ENCODE results near the gene BMAL1.

The BMAL1 gene

DNA sequence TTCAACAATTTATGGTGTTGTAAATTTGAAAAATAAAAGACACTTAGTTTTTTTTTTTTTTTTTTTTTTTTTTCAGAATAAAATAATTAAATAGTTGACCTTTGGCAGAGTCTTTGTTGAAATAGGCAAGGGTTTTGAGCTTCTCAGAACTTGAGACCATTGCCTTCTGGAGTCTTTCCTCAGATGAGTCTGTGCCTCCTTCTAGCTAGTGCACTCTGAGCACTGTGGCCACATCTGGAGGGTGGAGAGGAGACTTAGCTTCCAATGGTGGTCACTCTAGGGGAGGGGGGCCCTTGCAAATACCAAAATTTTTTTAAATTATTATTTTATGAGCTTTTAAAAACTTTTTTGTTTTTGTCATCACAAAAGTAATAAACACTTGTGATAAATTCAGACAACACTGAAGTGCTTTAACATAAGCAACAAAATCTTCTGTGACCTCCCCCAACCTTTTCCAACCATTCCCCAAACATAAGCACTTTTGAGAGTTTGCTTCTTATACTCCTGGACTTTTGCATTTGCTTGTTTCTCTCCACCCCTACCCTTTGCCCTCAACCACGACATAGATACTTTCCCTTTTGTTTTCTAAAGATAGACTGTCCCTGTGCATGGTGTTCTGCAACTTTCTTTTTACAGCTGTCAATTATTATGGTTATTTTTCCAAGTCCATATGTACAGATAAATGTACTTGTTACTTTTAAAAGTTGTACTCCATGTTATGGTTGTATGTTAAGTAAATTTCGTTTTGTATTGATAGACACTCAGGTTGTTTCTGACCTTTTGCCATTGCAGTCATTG, 41.1 kb downstream of the BMAL1 start:
- DNase-seq, result no peak

DNA sequence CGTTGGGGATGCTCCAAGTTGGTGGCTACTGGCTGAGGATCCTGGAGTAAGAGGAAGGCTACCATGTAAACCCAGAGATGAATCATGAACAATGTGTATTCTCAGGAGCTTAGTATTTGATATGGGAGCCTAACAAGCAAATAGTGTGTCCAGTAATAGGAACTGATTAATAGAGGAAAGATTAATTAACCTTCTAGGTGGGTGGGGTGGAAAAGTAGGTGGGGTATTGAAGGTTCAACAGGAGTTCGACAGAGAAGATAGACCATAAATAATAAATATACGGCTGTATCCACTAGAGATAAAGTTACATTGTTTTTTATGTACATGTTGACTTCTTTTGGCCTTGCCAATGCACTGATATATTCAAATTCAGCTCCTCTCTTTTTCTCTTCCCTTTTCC, 43.1 kb downstream of the BMAL1 start:
- no peak for DNase-seq

DNA sequence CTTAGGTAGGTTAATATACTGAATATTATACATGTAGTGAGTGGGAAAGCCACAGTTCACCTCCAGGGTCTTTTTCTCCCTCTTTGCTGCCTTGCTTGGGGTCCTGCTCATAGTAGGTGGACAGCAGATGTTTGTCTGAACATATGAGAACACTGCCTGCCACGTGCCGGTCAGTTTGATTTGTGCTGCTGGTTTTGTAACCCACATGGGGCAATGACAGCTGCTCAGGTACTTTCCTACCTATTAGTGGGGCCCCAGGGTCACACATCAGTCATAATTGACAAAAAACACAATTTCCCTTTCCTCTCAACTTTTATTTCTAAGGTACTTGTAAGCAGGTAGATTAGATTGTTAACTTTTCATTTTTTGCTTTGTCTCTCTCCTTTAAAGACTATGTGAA, 43.8 kb downstream of the BMAL1 start:
- no peak for DNase-seq

DNA sequence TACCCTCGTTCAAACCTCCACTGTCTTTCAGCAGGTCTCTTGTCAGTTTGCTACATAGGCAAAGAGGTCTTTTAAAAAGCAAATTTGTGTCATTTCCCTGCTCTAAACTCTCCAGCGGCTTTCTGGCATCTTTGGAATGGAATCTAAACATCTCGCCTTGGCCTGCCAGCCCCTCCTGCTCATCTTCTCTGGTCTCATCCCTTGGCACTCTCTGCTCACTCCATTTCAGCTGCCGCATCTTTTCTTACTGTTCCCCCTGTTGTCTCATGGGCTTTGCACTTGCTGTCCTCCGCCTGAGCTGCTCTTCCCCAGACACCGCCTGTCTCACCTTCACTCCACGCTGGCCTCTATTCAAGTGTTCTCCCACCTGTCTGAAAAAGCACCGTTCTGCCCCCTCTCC, 46.6 kb downstream of the BMAL1 start:
- no peak for DNase-seq

DNA sequence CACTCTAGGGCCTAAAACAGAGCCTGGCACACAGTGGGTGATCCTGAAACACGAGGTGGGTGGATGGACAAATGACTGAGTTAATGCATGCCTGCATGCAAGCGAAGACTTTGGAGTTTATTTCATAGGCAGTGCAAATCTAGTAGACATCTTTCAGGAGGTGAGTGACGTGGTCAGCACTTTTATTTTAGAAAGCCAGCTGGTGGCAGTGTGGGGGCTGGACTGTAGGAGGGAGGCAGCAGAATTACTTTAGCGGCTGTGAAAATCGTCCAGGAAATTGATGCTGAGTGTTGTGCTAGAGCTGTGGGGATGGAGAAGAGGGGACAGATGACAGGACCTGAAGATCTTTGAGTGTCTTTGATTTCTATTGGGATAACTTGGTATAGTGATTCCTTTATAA, 47.1 kb downstream of the BMAL1 start:
- DNase-seq, result no peak

DNA sequence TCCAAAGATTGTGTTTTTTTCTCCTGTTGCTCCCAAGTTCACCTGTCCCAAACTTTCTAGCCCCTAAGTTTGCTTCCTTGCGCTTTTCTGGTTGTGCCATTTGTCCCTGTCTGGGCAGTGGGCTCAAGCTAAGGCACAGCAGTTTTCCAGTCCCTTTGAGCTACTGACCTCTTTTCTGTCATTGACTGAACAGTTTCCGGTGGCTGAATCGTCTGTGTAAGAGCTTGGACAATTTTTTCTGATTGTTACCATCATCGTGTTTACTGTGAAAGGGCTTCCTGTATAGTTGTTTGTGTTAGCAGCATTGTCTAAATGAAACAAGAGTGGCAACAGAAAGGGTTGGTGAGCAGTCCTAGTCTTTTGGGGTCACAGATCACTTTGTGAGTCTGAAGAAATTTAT, 49.8 kb downstream of the BMAL1 start:
- DNase-seq, result no peak

DNA sequence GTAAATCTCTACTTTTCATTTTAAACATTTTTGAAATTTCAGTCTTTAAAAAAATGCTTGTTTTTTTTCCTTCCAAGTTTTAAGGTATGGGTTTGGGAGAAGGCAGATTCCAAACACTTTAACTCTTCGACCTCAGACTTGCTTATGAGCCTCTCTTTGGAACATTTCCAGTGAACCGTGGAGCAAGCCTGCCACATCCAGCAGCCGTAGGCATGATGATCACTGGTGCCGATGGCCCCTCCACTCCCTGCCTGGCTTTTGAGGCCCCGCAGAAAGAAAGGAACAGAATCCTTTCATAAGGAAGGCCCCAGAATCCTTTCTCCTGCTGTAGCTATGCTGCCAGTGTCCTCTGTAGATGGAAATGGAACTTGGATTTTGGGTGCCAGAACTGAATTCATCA, 50.7 kb downstream of the BMAL1 start:
- DNase-seq, result no peak

DNA sequence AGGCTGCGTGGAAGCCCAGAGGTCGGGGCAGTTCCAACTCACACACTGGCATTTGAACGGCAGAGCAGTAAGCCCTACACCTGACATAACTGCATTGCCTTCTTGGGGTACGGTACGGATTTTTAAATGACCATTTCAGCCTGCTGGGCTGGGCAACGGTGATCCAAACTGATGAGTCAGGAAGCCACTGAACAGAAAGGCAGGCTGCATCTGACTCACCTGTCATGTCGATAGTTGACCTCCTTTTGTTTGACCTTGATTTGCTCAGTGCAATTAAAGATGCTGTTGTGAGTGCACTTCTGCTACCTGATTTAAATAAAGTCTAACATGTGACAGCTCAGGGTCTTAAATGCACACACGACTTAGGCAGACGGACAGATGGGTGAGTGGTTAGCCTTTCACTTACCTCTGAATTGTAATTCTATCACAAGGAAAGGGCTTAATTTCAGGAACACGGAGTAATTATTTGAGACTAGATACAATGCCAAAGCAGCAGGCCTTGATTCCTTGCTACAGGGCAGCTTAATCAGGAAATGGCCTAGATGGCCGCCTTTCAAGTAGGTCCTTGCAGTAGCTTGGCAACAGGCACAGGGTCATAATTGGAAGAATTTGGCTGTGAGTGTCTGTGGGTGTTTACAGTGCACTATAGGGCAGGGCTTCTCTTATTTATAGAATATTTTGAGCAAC, 52.2 kb downstream of the BMAL1 start:
- no peak for DNase-seq

DNA sequence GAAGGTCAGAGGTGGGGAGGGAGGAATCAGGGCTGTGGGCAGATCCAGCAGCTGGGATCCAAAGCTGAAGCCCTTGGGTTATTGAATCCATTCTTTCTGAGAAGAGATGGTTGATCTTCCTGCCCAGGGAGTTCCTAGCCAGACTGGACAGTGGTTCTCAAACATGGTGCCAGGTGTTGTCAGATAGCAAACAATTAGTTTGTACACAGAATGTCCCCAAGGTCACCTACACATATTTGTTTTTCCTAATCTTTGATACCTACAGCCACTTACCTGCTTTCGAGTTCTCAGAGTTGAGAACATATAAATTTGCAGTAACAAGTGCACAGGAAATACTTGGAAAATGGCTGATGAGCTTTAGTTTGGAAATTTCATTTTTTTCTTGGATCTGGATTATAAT, 54.5 kb downstream of the BMAL1 start:
- DNase-seq, result no peak

DNA sequence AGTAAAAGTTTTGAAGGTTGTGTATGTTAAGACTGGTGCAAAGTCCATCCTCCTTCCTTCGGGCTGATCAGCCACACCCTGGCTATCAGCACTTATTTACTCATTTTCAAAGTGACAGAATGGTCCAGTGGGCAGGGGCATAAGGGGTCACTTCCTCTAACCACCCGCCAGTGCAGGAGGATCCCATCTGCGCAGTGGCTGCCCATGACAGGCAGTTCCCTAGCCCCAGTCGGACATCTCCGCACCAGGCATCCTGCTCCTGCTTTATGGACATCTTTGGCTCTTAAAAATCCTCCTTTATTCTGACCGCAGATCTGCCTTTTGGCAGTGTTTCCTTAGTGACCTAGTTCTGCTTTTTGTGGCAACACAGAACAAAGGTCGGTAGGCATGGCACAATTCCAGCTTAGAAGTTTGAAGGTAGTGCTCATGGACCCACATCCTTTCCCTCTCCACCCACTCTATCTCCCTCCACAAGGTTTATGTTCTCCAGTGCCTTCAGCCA, 55.9 kb downstream of the BMAL1 start:
- no peak for DNase-seq

DNA sequence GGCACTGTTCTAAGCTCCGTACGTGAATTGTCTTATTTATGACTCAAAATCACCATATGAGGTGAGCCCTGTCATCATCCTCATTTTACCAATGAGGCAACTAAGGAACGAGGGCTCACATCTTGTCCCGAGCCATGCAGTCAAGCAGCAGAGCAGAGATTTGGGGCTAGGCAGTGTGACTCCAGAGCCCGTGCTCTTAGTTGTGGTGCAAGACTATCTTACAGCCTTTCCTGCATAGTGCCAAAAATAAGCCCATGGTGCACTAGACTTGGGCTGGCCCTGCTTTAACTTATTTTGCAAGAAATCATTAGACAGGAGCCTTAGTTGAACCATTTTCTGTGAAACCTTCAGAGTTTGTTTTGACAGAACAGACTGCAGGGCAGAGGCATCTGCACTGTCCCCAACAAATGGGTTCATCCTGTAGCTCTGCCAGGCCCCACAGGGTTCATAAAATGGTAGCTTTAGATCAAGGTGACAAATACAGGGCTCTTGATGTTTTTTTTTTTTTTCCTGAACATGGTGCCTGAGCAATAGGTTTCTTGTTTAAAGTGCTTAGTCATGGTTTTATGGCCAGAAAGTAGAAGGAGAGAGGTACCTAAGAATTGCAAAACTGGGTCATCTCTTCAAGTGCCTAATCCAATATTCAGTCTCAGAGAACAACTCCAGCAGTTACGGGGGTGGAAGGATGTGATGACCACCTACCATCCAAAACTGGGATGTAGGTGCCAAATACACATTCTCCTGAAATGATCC, 56.6 kb downstream of the BMAL1 start:
- DNase-seq, result no peak

DNA sequence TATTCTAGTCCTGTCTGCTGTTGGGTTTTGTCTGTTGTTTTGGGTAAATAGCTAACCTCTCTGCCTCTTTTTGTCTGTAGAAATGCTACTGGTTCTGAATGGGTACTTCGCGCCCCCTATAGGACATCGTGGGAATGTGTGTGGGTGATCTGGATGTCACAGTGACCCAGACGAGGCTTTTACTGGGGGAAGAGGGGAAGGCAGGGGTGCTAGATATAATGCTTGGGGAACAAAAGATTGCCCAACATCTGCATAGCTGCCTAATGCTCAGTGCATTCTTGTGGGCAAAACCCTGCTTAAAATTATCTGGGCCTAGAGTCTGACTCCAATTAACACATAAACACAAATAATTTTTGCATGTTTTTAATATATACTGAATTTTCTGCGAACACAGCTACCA, 57.7 kb downstream of the BMAL1 start:
- DNase-seq, result peak; percentile 79

DNA sequence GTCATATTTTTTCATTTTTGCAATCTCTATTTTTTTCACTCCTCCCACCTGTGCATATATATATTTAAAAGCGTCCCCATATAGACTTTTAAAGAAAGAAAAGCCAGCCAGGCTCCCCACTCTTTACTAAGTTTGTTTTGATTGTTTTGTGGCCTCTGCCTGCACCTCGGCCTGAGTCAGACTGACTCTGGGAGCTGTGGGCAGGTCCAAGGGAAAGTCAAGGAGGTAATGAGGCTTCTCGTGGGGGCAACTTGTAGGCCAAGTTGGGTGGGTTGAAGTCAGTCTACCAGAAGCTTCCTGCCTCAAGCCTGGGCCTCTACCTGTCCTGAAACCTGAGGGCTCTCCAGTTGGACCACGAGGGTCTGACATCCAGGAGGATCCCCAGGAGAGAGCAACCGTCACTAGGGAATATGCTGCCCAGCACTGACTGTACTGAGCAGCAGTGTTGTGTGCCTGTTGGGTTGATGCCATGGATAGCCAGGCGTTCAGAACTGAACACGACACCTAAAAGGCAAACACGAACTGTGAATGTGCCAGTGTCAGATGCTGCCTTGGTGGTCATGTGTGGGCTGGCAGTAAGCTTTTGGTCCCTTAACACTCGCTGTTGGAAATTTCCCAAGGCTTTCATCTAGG, 58.8 kb downstream of the BMAL1 start:
- no peak for DNase-seq

DNA sequence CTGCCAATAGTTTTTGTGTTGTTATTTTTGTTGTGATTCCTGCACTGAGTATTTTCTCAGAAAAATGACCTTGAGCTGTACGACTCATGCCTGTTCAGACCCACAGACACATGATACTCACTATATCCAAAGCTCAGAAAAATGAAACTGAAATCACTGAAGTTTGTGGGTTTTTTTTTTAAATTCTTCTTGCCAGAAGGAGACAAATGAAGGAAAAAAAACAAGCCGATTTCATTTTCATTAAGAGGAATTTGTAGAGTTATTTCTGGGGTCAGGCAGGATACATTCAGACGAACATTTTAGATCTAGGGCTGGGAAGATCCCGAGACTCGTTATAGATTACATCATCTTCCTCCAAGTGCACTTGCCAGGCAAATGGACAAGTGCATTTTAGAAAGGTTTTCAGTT, 60.4 kb downstream of the BMAL1 start:
- DNase-seq, result no peak

DNA sequence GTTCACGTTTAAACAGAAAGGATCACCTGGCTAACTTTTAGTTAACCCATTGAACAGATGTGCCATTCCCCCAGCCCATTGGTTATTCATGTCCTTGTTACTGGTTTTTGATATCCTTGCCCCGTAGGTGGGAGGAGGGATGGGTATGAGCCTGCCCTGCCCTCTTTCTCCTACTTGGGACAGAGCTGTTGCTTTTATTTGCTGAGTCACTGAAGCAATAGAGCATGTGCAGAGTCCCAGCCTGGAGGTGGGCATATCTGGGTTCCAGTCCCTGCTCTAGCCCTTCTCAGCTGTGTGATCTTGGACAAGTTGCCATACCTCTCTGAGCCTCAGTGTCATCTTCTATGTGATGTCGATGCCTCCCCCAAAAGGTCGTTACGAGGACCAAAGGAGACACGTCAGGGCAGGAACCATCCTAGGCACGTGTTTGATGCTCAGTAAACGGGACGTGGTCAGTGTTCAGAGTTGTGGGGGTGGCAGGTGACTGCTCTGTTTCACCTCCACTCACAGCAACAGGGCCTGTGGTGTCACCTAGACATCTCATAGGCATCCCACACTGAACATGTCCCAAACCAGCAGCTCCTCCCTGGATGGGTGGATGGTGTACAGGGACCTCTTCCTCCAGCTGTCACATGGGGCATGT, 61.0 kb downstream of the BMAL1 start:
- peak; percentile 51 for DNase-seq

DNA sequence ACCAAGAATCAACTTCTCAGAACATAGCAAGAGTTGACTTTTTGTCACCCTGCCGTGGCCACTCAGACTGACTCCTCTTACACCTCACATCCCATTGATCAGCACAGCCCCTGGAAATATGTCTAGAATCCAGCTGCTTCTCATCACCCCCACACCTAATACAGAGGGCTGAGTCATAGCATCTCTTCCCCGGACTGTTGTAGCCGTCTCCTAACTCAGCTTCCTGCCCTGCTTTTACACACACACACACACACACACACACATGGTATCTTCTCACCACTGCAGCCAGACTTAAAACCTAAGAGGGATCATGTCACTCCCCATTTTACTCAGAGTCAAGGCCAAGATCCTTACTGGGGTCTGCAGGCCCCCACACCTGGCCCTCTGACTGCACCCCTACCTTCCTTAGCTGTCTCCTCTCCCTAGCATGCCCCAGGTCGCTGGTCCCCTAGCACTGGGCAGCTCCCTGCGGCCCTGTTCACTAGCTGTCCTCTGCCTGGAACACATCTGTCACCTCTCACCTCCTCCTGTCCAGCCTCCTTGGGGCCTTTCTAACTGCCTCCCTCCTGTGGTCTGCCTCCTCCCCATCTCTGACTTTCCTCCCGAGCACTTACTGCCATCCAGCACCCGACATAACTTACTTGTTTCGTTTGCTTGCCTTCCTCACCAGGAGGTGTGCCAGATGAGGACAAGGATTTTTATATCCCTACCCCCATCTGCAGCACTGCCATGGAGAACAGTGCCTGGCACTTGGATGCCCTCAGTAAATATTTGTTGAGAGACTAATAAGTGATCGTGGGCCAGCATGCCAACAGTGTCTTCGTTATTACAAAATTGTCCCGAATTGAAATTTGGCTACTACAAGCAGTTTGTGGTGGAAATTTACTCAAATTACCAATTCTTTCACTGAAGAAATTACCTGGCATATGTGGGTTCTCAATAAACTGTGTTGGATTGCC, 61.9 kb downstream of the BMAL1 start:
- peak; percentile 21 for DNase-seq

DNA sequence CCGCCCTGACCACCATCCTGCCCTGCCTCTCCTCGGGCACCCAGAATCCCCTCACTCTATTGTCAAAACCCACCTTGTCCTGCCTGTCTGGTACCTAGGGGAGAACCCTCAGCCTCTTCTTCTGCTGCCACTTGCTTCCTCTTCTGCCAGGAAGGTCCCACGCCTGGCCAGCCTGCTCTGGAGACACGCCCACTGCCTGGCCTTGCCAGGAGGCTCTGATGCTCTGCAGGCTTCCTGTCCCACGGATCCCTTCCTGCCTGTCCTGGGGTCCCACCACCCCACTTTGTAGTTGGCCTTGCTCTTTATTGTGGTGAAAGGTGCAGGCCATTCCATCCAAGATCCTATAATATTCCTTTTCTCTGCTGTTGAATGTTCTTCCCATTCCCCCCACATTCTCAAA, 63.4 kb downstream of the BMAL1 start:
- DNase-seq, result no peak

DNA sequence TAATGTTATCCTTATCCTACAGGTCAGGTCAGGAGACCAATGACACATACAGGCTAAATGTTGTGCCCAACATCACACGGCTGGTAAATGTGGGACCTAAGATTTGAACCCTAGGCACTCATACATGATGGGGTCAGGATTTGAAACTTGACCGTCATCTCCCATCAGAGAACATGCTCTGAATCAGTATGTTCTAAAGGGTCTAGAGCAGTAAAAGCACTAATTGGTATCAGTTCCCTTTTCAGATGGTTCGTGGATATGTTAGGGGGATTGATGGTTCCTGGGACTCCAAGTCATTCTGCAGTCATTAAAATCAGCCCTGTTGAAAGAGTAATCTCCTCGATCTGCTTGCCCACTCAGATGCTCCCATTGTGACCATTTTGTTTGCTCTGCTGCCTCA, 65.5 kb downstream of the BMAL1 start:
- DNase-seq, result no peak

DNA sequence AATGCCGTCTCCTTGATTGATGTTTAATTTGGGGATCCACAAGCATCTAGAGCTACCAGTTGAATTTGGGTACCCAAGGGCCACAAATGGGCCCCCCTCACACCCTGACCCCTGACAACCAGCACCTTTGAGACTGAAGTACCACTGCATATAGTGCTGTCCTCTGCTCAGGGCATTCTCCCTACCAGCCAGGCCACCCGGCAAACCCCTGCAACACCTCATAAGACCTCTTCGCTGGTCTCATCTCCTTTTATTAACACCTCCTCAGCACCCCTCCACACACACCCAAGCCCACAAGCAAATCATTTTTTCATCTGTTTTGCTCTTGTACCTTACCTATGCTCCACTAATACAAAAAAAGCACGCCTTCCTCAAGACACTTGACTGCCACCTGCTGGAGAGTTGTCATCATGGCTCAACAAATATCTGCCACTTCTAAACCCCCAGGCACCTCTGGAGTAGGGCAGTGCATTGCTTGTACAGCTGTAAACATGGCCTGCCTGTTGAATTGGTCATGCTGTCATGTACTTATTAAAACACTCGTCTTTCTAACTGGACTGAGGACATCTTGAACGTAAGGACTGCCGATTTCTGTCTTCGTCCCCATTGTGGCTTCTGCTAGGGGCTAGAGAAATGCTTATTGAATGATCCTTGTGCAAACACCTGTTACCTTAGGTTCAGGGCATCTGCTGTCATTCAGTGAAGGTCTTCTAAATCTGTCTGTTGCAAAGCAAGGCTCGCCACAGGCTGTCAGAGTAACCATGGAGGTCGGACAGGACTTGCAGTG, 66.5 kb downstream of the BMAL1 start:
- DNase-seq, result peak; percentile 83

DNA sequence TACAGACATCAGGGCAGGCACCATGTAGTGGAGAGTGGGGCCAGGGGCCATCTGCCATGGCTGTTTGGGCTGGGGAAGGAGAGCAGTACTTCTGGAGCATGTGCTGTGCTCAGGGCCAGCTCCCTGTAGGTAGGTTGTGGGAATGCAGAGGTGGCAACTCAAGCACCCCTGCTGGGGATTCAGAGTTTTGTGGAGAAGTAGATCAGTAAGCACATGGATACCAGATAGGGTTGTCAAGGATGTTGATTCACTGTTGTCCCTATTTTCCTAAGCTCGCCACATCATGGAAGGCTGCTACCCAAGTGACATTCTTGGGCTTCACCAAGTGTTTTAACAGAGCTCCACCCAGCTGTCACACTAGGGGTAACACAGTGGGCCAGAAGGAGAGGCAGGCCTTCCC, 67.2 kb downstream of the BMAL1 start:
- DNase-seq, result no peak

DNA sequence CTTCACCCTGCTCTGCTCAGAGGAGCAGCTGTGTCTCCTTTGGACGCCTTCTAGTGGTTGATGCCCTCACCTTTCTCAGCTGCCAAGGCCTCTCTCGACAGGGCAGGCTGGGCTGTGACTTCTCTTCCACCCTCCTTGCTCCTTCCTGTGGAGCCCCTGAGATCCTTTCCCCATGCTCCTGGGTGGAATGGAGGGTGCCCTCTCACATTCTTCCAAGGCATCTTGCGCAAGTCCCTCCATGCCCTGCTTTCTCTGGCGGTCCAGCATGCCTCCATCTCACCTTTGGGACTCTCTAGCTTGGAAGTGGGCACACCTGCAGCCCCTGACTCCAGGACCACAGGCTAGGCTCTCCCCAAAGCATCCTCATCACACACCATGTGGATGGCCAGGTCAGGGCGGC, 68.9 kb downstream of the BMAL1 start:
- DNase-seq, result no peak

Data from activated CD4-positive, alpha-beta T cell treated with anti-CD3 and anti-CD28 coated beads for 48 hours (primary cell).